ENCODE data around the gene VMAC.
A peak's percentile ranks its signal among the peaks of the same experiment; 100 is the strongest.
"Not testable (repeated sequence)": the region's sequence is repeated elsewhere in the genome, so short reads cannot be mapped to it uniquely, and the experiment has no call there.

Gene VMAC

DNA sequence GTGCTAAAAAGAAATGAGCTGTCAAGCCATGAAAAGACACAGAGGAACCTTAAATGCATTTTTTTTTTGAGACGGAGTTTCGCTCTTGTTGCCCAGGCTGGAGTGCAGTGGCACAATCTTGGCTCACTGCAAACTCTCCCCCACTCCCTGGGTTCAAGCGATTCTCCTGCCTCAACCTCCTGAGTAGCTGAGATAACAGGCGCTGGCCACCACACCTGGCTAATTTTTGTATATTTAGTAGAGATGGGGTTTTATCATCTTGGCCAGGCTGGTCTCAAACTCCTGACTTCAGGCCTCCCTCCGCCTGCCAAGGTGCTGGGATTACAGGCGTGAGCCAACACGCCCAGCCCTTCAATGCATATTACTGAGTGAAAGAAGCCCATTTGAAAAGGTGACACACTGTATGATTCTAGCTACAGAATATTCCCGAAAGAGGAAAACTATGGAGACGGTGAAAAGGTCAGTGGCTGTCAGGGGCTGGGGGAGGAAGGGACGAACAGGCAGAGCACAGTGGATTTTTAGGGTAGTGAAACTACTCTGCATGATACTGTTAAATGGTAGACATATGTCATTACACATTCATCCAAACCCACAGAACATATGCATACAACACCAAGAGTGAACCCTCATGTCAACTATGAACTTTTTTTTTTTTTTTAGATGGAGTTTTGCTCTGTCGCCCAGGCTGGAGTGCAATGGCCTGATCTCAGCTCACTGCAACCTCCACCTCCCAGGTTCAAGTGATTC is 20.4 kb upstream of the VMAC start:
- not testable (repeated sequence) for DNase-seq

DNA sequence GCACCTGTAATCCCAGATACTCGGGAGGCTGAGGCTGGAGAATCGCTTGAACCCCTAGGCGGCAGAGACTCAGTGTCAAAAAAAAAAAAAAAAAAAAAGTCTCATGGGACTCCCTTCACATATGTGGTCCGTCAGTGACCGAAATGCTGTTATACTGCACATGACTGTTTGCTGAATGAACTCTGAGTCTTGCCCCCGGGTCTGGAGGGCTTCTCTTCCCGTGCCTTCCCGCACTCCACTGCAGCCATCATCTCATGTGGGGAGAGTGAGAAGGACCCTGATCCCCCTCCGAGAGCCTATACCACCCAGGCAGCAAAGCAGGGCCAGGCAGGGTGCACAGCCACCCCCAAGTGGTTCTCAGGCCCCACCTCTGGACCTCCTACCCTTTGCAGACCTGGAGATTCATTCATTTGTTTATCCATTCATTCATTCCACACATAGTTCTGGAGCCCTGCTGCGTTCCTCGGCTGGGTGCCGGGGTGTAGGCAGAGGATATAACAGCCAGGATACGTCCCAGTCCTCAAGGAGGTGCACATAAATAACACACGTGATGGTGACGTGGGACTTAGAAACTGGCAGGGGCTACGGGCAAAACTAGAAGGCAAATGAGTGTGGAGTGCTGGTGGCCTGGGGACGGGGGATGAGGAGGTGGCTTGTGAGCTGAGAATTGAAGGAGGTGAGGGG is 15.2 kb upstream of the VMAC start:
- no peak for DNase-seq

DNA sequence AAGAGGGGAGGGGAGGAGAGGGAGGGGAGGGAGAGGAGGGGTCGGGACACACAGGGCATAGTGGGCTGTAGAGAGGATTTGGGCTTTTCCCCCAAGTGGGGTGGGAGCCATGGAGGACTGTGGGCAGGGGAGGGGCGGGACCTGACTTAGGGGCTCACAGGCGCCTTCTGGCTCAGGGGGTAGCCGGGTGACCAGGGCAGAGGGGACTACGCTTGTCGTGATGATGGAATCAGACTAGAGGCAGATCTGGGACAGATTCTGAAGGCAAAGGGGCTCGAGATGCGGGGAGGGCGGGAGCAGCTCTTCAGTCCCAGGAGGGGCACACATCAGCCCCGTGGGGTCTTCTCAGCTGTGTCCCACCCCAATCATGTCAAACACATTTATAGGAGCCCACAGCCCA is 14.6 kb upstream of the VMAC start:
- DNase-seq: no peak

DNA sequence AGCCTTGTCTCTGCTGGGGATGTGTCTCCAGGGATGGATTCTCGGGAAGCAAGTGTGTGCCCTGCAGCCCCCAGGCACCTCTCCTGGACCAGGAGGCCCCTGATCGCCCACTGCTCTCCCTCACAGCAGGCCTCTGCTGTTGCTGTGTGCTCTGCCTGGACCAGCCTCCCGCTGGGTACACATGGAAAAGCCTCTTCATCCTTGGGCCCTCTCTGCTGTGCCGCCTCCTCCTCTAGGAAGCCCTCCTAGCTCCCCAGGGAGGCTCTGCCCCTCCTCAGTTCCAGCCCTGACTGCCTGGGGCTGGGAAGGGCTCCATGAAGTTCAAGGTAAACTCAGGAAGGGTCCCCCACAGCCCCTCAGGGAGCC is 13.1 kb upstream of the VMAC start:
- DNase-seq: no peak

DNA sequence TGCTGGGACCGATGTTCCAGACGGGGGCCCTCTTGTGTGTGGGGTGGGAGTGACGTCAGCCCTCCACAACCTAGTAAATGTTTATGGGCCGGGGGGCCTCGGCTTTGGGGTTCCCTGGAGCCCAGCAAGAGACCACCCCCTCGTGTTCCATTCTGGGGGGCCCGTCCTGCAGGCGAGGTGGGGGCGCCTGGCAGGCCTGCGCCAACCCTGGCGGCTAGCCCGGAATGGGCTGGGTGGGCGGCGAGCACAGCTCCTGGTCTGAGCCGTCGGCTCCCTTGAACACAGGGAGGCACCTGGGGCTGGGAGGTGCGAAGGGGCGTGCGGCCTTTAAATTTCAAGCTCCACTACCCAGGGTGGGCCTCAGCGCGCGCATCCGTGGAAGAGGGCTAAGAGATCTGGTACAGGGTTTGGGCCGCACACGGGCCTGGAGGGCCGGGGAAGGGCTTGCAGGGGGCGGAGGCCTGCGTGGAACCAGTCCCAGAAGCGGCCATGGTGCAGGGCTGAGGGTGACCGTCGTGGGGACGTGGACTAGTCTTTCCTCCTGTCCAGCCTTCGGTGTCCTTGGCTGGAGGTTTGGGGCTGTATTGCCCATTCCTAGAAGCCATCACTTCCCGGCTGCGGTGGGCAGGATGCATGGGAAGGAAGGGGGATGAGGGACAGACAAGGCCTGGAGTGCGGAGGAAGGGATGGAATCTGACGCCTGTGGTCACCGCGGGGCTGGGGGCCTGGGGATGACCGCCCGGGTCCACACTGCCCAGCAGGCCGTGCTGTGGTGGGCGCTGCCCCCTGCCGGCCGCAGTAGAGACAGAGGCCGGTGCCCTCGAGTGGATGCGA is 12.5 kb upstream of the VMAC start:
- peak; percentile 20 for DNase-seq

DNA sequence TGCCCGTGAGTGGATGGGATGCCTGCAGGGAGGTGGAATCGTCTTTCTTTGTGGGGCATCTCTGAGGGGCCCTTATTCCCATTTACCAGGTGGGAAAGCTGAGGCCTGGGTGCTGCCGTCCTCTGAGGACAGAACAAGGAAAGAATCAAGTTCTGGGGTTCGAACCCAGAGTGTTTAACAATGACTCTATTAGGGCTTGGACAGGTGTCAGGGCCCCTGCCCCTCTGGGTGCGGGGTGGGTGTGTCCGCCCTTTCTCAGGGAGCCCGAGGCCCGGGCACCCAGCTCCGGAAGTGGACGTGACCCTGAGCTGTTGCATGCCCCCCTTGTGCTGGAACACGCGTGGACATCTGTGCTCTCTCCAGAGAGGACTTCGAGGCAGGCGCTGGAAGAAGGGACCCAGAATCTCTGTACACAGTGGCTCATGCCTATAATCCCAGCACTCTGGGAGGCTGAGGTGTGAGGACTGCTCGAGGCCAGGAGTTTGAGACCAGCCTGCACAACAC is 11.8 kb upstream of the VMAC start:
- DNase-seq: no peak

DNA sequence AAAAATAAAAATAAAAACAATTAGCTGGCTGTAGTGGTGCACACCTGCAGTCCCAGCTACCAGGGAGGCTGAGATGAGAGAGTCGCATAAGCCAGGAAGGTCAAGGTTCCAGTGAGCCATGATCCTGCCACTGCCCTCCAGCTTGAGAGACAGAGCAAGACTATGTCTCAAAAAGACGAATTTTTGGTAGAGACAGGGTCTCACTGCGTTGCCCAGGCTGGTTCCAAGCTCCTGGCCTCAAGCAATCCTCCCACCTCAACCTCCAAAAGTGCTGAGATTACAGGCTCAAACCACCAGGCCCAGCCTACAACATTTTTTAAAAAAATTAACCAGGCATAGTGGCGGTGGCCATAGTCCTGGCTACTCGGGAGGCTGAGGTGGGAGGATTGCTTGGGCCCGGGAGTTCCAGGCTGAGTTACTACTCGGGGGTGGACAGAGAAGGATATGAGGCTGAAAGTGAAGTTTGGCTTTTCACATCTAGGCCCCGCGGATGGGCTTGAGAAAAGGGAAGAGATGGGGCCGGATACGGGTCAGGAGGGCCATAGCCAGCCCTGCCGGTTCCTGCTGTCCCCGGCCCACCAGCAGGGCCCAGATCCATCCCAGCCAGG is 11.3 kb upstream of the VMAC start:
- no peak for DNase-seq

DNA sequence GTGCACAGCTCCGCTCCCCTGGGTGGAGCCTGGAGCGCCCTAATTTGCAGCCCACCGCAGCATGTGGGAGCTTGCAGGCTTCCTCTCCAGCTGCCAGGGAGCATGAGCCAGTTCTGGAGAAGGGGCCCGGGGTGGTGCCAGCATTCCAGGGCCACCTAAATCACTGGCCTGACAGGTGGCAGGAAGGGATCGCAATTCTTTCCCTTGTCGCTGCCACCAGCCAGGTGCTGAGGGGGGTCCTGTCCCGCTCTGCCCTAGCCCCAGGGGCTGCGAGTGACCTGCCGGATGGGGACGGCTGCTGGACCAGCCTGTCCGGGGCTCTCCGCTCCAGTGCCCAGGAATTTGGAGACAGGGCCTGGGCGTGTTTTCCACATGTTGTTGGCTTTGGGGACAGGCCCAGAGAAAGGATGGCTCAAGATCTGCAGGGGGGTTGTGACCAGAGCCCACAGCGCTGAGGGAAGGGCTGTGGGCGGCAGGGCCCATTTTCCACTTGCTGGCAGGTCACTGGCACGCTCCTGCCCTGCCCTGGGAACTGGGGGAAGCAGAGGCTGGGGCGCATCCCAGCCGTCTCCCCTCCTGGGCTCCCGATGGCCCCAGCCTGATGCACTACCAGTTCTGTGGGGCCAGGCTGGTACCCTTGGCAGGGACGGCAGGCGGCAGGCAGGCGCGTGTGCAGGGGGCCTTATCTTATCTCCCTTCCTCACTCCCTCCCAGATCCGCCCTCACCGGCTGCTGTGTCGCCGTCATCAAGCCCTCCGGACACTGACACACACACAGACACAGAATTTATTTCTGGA is 10.6 kb upstream of the VMAC start:
- DNase-seq: no peak

DNA sequence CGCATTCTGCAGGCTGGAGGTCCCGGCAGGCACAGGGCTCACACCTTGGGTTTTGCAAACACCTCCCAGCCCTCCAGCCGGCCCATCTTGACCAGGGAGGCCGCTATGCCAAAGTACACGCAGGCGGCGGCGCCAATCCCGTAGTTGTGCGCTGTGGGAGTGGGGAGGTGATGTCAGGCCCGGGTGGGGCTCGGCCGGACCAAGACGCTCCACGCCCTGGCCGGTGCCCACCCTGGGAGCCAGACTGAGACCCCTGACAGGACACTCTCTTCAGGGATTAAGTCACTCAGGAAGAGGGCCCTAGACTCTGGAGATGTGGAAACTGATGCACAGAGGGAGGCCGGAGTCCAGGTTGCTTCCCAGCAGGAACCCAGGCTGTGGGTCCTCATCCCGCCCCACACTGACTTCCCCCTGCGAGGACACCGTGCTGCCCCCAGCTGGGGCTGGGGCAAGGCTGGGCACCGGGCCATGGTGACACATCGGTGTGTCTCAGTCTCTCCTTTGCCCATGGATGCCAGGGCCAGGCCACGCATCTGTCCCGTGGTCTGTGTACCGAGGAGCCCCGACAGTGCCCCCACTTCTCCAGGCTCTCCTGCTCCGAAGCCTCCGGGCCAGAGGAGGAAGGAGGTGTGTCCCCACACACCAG is 9.8 kb upstream of the VMAC start:
- DNase-seq: no peak

DNA sequence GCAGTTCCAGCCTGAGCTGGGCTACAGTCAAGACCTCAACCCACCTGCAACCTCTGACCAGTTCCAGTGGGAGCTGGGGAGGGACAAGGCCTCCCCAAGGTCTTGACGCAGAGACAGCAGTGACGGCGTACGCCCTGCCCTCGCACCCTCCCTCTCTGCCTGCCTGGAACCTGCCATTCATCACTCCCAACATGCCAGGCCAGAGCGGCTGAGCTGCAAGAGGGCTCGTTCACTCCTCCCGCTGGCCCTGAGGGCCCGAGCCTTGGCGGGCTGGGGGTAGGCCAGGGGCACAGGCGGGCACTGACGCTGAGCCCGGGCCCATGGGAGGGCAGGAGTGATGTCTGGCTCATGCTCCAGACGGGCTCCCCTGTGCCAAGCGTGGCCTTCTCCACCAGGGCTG is 9.3 kb upstream of the VMAC start:
- no peak for DNase-seq

DNA sequence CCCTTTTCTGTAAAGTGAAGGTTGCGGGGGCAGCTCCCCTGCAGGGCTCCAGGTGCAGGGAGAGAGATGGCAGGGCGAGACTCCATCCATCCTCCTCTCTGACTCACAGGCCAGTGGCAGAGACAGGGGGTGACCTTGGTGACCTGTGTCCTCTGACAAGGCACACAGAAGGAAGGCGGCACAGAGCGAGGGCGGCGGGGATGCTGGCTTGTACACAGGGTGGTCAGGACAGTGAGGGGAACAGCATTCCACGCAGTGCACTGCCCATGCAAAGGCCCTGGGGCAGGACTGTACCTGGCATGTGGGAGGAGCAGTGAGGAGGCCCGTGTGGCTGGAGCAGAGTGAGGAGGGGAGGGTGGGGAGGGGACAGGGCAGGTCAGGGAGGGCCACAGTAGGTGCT is 8.8 kb upstream of the VMAC start:
- DNase-seq: no peak

DNA sequence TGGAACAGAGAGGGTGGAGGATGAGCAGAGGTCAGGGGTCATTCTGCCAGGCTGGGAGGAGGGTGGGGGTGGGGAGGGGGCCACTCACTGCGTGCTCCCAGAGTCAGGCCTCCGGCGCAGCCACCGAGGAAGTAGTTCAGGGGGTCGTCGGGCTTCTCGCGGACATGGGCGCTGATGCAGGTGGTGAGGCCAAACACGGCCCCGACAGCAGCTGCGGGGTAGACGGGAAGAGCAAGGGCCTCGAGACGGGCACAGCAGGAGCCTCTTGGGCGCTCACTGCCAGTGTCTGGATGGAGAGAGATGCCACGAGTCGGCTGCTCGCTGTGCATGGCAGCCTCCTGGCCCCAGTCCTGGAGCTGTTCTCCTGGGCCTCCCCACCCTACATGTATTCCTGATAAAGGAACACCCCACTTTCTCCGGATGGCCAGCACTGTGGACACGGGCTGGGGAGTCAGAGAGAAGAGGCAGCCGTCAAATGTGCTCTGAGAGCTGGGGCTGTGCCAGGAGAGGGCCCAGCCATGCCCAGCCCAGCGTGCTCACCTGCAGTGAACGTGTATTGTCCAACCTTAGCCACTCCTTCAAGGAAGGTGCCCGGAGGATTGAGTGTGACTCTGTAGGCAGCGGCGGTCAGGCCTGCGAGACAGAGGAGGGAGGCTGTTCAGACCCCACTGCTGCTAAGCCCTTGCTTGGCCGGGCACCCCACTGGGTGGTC is 8.2 kb upstream of the VMAC start:
- no peak for DNase-seq

DNA sequence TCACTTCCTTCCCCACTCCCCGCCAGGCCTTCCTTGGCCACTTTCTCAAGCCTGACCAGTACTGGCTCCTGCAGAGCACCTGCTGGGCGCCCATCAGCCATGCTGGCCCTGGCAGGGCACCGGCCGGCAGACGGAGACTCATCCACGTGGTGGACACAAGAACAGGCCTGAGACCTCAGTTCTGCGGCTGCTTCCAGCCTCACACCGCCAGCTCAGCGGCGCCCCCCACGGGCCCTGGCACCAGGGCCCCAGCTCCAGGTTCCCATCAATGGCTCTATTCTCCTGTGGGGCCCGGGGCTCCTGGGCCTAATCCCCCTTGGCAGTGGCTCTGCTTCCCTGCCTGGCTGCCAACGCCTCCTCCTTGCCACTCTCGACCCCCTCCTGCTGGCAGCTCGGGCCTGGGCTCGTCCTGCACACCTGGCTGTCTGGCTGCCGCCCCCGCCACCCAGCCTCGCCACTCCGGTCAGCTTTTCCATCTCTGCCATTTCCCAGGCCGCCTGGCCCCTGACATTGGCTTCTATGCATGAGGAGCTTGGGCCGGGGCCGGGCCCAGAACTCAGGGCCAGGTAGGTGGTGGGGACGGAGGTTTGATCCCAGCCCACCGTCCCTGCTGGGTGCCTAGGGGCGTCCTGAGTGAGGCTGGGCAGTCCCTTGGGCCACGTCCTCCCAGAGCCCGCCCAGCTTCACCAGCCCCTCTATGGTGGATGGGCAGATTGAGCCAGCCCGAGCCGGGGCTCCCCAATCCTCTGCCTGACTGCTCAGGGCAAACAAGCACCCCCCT is 7.3 kb upstream of the VMAC start:
- DNase-seq: no peak

DNA sequence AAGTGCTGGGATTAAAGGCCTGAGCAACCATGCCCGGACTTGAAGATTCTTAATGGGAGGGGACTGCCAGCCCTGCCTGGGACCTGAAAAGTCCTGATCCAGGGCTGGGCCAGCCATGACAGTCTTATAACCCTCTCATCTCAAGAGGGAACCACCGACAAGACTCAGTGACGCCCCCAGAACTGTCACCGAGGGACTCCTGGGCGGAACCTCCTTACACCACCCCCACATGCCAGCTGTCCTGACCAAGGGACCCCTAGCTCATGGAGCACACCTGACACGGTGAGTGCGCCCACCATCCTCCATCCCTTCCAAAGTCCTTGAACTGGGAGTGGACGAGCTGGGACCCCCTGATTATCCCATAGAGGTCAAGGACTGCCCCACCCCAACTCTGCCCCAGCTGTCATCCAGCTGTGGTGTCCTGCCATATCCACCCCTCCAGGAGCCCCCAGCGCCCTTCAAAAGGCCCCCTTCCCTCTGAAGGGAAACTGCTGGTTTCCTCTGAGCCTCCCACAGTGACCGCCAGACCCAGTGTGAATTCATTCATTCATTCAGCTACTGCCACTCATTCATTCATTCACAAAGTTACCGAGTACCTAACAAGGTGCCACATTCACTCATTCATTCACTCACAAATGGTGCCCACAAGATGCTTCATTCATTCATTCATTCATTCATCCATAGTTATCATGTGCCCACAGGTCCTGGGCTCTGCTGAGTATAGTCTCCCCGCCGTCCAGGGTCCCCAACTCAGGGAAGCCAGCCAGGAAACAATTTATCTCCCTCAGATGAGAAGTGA is 4.7 kb upstream of the VMAC start:
- no peak for DNase-seq

DNA sequence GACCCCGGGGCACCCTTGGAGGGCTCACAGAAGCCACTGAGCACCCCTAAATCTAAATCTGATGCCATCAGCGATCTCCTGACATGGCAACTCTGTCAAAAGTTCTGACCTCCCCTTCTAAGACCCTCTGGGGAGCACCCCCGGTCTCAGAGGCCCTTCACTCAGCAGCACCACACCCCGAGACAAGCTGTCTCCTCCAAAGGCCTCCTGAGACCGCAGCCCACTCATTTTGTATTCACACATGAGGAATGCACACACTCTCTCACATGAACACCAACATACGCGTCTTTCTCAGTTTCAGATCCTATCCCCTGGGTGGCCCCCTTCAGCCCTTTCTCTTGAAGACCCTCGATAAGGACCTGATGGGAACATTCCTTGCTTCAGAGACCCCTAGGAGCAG is 3.7 kb upstream of the VMAC start:
- no peak for DNase-seq

DNA sequence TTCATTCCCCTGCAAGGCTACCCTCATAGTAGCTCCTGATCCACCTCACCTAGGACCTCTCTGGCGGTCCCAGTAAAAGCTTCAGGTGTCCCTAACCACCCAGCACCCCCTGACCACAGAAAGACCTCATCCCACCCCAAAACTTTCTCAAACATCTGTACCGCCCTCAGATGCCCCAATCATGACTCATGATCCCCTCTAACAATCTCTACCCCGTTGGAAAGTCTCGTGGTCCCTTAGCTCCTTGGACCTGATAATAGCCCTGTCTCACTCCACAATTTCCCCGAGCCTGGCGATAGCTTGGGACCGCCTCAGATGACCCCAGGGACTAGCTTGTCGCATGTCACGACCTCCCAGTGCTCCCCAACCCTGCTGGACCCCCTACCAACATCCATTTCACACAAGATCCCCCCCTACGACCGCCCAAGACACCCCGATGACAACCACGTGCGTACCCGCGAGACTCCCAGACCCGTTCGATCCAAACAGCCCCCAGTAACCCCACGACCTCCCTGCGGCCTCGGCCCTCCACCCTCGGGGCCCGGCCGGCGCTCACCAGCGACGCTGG is 1.5 kb upstream of the VMAC start:
- no peak for DNase-seq

DNA sequence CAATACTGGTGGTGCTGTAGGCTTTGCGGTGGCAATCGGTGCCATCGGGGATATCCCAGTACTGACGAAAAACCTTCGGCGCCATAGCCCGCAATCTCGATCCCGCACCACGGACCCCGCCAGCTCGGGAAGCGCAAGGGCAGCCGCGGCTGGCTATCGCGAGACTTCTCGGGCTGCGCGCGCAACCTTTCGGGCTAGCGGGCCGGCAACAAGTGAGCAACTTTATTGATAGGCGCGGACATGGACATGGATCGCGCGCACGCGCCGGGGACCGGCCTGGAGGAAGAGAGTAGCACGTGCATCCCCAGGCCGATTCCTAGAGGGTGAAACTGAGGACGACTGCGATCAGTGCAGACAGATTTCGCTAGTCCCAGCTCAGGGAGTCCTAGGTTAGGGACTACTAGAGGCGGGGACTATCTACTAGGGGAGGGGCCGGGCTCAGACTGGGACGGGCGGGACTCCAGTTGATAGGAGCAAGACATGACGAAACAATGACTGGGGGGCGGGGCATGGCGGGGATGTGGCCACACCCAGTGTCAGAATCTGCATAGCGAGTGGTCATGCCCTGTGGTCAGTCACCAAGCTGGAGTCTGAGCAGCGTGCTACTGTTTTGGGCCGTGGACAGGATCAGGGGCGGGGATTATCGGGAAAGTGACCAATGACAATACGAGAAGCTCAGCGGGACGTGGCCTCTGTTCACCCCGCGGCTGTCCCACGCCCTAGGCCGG is 884 bp upstream of the VMAC start, which contains the start of gene NDUFA11:
NDUFA11 (minus strand) TSS at position 167 of the 728 bp plus-strand sequence; CDS start at position 85, 82 bp downstream.
- DNase-seq: peak; percentile 100

DNA sequence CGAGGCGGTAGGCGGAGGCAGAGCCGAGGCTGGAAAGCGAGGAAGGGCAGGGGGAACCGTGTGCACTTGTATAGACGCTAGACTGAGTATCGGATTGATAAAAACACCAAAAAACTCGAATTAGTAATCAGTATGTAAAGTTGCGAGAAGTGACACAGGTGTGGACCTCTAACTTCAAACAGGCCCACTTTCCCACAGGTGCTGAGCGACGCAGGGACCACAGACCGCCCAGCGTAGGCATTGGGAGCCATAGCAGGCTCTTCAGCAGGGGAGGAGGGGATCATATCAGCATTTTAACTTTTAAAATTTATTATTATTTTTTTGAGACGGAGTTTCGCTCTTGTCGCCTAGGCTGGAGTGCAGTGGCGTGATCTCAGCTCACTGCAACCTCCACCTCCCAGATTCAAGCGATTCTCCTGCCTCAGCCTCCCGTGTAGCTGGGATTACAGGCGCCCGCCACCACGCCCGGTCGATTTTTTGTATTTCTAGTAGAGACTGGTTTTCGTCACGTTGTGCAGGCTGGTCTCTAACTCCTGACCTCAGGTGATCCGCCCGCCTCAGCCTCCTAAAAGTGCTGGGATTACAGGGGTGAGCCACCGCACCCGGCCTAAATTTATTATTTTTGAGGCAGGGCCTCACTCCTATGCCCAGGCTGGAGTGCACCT is 574 bp downstream of the VMAC start:
- DNase-seq: peak; percentile 73
